ENCODE measurements around the gene KRTAP1-5.

The KRTAP1-5 gene

DNA sequence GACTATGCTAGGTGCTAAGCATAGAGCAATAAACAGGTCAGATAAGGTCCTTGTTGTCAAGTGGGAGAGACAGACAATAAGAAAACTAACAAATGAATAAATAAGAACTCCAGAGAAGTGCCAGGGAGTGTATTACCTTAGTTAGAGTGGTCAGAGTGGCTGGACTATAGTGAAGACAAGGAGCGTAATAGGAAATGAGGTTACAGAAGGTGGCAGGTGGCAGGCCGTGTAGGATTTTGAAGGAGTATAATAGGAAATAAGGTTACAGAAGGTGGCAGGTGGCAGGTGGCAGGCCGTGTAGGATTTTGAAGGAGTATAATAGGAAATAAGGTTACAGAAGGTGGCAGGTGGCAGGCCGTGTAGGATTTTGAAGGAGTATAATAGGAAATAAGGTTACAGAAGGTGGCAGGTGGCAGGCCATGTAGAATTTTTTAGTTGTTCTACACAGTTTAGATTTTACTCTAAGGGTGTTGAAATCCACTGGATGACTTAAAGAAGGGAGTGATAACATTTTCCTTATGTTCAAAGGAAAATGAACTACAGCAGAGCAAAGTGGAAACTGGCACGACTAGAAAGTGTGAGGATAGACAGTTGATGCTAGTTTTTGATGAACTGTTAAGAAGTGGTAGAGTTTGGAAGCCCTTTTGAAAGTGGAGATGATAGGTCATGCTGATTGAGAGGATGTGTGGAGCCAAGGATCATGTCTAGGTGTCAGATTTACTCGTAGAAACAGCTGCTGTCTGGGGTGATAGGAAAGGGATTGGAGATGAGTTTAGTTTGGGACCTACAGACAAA is 14.5 kb downstream of the KRTAP1-5 start:
- H3K4me1 ChIP-seq (ENCODE audit: low read length) = no peaks in the 10 kb centered on the region
- H3K27me3 ChIP-seq (replicated peaks; ENCODE audit: insufficient read depth, low read length) = no peaks in the 10 kb centered on the region
- no peaks in the 10 kb centered on the region; the same call in 1 of the 2 replicates for H3K9me2 ChIP-seq (replicated peaks; ENCODE audit: insufficient read depth, low read length)
- H3K4me3 ChIP-seq (ENCODE audit: low read length) = no peak overlapping the region
- H3F3A ChIP-seq (ENCODE audit: insufficient read depth, low read length) = no peaks in the 10 kb centered on the region
- H3K9me3 ChIP-seq (replicated peaks; ENCODE audit: insufficient read depth, low read length) = no peaks in the 10 kb centered on the region
- no peaks in the 10 kb centered on the region for H3K36me3 ChIP-seq (replicated peaks; ENCODE audit: insufficient read depth, low read length)
- H3K27ac ChIP-seq (ENCODE audit: low read length) = no peak overlapping the region
- H3K9ac ChIP-seq (ENCODE audit: low read length) = no peak overlapping the region
- no peak overlapping the region for H3K4me2 ChIP-seq (ENCODE audit: low read depth, low read length)
- H4K20me1 ChIP-seq (ENCODE audit: insufficient read depth, low read length) = no peaks in the 10 kb centered on the region
- H3K79me2 ChIP-seq (ENCODE audit: low read length) = no peaks in the 10 kb centered on the region
- TF ChIP-seq EZH2 (optimal IDR thresholded peaks at IDR 0.05; ENCODE audit: low read depth, low read length) = no peak
- TF ChIP-seq, protein P1, sequence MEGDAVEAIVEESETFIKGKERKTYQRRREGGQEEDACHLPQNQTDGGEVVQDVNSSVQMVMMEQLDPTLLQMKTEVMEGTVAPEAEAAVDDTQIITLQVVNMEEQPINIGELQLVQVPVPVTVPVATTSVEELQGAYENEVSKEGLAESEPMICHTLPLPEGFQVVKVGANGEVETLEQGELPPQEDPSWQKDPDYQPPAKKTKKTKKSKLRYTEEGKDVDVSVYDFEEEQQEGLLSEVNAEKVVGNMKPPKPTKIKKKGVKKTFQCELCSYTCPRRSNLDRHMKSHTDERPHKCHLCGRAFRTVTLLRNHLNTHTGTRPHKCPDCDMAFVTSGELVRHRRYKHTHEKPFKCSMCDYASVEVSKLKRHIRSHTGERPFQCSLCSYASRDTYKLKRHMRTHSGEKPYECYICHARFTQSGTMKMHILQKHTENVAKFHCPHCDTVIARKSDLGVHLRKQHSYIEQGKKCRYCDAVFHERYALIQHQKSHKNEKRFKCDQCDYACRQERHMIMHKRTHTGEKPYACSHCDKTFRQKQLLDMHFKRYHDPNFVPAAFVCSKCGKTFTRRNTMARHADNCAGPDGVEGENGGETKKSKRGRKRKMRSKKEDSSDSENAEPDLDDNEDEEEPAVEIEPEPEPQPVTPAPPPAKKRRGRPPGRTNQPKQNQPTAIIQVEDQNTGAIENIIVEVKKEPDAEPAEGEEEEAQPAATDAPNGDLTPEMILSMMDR (IDR thresholded peaks at IDR 0.05; ENCODE audit: low read length) = no peak
- TF ChIP-seq EZH2phosphoT487 (IDR thresholded peaks at IDR 0.05; ENCODE audit: low read length) = no peak
- DNase-seq = no peak
- no peak overlapping the region for H2AFZ ChIP-seq (ENCODE audit: low read length)

DNA sequence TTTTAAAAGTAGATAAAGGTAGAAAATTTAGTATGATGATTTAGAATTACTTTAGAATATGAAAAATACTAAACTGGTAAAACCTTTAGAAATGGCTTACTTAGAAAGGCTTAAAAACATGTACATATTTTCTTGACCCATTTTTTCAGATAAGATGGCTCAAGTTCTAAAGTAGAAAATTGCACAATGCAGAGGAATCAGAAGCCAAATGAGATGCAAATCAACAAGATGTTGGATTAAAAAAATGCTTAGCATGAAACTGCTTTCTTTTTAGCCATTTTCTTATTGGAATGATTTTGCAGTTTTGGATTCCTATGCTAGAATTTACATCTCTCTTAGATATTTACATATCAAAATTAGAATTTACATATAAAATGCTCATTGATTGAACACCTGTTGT is 16.6 kb downstream of the KRTAP1-5 start:
- no peak overlapping the region for H3K4me2 ChIP-seq (ENCODE audit: low read depth, low read length)
- H3F3A ChIP-seq (ENCODE audit: insufficient read depth, low read length) = no peaks in the 10 kb centered on the region
- no peak overlapping the region for H2AFZ ChIP-seq (ENCODE audit: low read length)
- H3K36me3 ChIP-seq (replicated peaks; ENCODE audit: insufficient read depth, low read length) = no peaks in the 10 kb centered on the region
- no peaks in the 10 kb centered on the region for H4K20me1 ChIP-seq (ENCODE audit: insufficient read depth, low read length)
- DNase-seq = no peak
- H3K9me2 ChIP-seq (replicated peaks; ENCODE audit: insufficient read depth, low read length) = no peaks in the 10 kb centered on the region; the same call in 1 of the 2 replicates
- H3K4me1 ChIP-seq (ENCODE audit: low read length) = no peaks in the 10 kb centered on the region
- TF ChIP-seq EZH2phosphoT487 (IDR thresholded peaks at IDR 0.05; ENCODE audit: low read length) = no peak
- H3K9ac ChIP-seq (ENCODE audit: low read length) = no peak overlapping the region
- no peaks in the 10 kb centered on the region for H3K9me3 ChIP-seq (replicated peaks; ENCODE audit: insufficient read depth, low read length)
- H3K27me3 ChIP-seq (replicated peaks; ENCODE audit: insufficient read depth, low read length) = no peaks in the 10 kb centered on the region
- H3K27ac ChIP-seq (ENCODE audit: low read length) = no peak overlapping the region
- no peaks in the 10 kb centered on the region for H3K79me2 ChIP-seq (ENCODE audit: low read length)
- H3K4me3 ChIP-seq (ENCODE audit: low read length) = no peak overlapping the region

DNA sequence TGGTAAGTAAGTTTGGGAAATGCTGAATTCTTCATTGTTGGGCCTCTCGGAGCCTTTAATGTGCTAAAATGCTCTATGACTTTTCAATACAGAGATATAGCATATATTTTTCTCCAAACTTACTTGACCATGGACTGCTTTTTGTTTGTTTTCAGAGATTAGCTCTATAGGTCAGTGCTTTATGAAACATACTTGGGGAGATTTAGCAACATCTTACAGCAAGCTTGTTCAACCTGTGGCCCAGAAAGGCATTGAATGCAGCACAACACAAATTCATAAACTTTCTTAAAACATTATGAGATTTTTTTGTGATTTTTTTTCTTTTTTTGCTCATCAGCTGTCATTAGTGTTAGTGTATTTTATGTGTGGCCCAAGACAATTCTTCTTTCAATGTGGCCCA is 17.1 kb downstream of the KRTAP1-5 start:
- Histone ChIP-seq H3K4me1 (ENCODE audit: low read length) (no peaks in the 10 kb centered on the region), H3K4me2 (ENCODE audit: low read depth, low read length) (no peak overlapping the region), H3K9me3 (replicated peaks; ENCODE audit: insufficient read depth, low read length) (no peaks in the 10 kb centered on the region), H3K4me3 (ENCODE audit: low read length) (no peak overlapping the region), H3K79me2 (ENCODE audit: low read length) (no peaks in the 10 kb centered on the region), H3K27me3 (replicated peaks; ENCODE audit: insufficient read depth, low read length) (no peaks in the 10 kb centered on the region), H2AFZ (ENCODE audit: low read length) (no peak overlapping the region), H3F3A (ENCODE audit: insufficient read depth, low read length) (no peaks in the 10 kb centered on the region), H3K27ac (ENCODE audit: low read length) (no peak overlapping the region), H3K9me2 (replicated peaks; ENCODE audit: insufficient read depth, low read length) (no peaks in the 10 kb centered on the region; the same call in 1 of the 2 replicates), H3K9ac (ENCODE audit: low read length) (no peak overlapping the region), H4K20me1 (ENCODE audit: insufficient read depth, low read length) (no peaks in the 10 kb centered on the region), H3K36me3 (replicated peaks; ENCODE audit: insufficient read depth, low read length) (no peaks in the 10 kb centered on the region)
- TF ChIP-seq, protein P1 (IDR thresholded peaks at IDR 0.05; ENCODE audit: low read length) = no peak
- TF ChIP-seq EZH2 (optimal IDR thresholded peaks at IDR 0.05; ENCODE audit: low read depth, low read length) = no peak
- no peak for TF ChIP-seq EZH2phosphoT487 (IDR thresholded peaks at IDR 0.05; ENCODE audit: low read length)
- no peak for DNase-seq

DNA sequence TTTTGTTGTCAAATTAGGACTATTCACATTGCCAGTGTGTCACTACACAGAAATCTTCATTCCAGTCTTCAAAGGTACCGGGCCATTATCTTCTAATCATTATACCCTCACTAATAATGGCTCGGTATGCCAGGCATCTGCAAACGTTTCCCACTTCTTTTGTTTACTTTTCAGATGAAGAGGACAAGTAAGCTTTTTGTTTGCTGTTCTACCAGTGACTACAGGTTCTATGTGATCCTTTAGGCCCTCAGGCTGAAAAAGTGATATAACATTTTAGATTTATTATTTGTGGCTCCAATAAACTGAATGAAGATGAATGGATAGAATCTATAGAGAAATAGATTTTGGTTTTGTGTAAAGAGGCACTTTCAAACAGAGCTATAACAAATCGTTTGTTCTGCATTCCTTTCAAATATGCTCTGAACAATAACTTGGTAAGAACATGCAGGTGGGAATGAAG is 17.7 kb downstream of the KRTAP1-5 start:
- Histone ChIP-seq H2AFZ (ENCODE audit: low read length) (no peak overlapping the region), H3K79me2 (ENCODE audit: low read length) (no peaks in the 10 kb centered on the region), H3K27ac (ENCODE audit: low read length) (no peak overlapping the region), H3K9me3 (replicated peaks; ENCODE audit: insufficient read depth, low read length) (no peaks in the 10 kb centered on the region), H4K20me1 (ENCODE audit: insufficient read depth, low read length) (no peaks in the 10 kb centered on the region), H3K27me3 (replicated peaks; ENCODE audit: insufficient read depth, low read length) (no peaks in the 10 kb centered on the region), H3F3A (ENCODE audit: insufficient read depth, low read length) (no peaks in the 10 kb centered on the region), H3K4me1 (ENCODE audit: low read length) (no peaks in the 10 kb centered on the region), H3K36me3 (replicated peaks; ENCODE audit: insufficient read depth, low read length) (no peaks in the 10 kb centered on the region), H3K9me2 (replicated peaks; ENCODE audit: insufficient read depth, low read length) (no peaks in the 10 kb centered on the region; the same call in 1 of the 2 replicates), H3K4me2 (ENCODE audit: low read depth, low read length) (no peak overlapping the region), H3K4me3 (ENCODE audit: low read length) (no peak overlapping the region), H3K9ac (ENCODE audit: low read length) (no peak overlapping the region)
- no peak for DNase-seq
- TF ChIP-seq EZH2 (optimal IDR thresholded peaks at IDR 0.05; ENCODE audit: low read depth, low read length) (no peak), EZH2phosphoT487 (IDR thresholded peaks at IDR 0.05; ENCODE audit: low read length) (no peak)
